HG02970 (cell line): ENCODE measurements around the gene MDK.

ENCODE experiments used
- ATAC-seq: cut with Tn5 transposase; IDR thresholded peaks from one replicate; pipeline ENCODE4 v1.9.1; 2021; ENCODE audit warnings: mild to moderate bottlenecking, moderate library complexity, moderate number of reproducible peaks; ENCODE audit not compliant: unreplicated experiment, low FRiP score

The MDK gene, protein sequence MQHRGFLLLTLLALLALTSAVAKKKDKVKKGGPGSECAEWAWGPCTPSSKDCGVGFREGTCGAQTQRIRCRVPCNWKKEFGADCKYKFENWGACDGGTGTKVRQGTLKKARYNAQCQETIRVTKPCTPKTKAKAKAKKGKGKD

DNA sequence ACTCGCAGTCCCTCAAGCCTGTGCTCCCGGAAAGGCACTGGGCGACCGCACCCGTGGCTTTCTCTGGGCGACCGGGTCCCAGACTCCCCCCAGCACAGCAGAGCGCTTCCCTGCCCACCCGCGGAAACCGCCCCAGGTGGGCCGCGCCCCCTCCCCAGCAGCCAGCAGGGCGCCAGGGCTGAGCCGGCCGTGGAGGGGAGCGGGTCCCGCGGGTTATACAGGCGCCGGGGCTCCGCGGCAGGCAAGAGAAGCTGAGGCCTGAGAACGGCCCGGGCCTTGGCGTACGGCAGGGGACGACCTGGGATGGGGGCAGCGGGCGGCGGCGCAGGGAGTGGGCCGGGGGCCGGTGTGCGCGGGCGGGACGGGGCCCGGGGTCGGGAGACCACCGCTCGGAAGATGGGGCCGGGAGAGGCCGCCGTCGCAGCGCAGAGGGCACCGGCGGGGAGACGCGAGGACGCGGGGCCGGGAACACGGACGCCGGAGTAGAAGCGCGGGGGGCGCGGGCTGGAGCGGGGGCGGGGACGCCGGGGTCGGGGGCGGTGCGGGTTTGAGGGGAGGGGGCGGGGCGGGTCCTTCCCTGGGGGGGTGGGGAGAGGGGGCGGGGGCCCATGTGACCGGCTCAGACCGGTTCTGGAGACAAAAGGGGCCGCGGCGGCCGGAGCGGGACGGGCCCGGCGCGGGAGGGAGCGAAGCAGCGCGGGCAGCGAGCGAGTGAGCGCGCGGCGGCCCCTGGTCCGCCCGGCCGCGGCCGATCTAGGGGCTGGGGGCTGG lies at the start of gene MDK:
Gene MDK (plus strand): TSS at position 622 of the 771 bp plus-strand sequence. CDS start 389 bp downstream, outside the sequence.
- ATAC-seq, result no peak

DNA sequence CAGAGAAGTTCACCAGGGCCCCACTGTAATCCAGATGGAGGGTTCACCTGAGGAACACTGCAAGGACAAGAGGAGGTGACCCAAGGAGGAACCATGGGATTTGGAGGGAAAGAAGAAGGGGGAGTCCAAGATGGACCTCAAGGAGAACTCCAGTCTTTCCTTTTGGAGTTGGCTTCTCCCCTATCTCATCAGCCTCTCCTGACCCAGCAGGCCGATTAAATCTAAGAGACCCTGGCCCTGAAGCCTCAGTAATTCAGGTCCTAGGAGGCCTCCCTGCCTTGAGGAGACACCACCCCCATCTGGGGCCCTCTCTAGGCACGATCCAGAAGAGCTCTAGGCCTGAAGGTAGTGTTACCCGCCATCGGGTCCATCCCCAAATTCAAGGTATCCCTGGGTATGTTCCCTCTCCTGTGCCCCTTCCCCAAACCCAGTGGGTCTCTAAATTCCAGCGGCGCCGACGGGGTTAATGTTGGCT lies 49.3 kb upstream of the MDK start:
- no peak for ATAC-seq

DNA sequence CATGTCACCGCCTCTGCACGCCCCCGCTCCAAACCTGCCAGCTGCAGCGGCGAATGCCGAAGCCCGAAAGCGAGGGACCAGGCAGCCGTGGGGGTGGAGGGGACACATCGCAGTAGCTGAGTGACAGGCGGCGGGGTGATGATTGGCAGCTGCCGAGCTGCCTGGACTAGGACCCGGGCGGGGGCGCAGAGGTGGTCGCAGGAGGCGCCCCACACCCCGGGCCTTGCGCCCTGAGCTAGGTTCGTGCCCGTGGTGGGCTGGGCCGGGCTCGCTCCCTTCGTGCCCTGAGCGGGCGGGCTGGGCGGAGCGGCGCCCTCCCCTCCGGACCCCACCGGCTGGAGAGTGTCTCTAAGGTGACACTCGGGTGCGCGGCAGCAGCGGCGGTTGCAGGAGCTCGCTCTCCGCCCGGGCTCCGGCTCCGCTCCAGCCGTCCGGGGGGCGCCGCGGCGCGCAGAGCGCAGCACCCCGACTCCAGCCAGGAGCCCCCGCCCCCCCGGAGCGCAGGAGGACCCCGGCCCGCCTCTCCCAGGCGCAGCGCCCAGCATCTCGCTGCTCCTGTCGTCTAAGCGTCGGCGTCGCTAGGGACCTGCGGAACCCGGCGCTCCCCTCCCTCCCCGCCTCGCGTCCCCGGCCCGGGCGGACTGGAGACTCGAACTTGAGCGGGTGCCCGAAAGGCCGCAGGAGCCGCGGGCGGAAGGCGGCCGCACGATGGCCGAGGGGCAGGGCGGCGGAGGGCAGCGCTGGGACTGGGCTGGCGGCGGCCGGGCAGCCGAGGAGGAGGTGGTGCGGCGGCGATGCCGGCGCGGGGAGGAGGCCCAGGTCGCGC lies 48.7 kb upstream of the MDK start:
- no peak for ATAC-seq

DNA sequence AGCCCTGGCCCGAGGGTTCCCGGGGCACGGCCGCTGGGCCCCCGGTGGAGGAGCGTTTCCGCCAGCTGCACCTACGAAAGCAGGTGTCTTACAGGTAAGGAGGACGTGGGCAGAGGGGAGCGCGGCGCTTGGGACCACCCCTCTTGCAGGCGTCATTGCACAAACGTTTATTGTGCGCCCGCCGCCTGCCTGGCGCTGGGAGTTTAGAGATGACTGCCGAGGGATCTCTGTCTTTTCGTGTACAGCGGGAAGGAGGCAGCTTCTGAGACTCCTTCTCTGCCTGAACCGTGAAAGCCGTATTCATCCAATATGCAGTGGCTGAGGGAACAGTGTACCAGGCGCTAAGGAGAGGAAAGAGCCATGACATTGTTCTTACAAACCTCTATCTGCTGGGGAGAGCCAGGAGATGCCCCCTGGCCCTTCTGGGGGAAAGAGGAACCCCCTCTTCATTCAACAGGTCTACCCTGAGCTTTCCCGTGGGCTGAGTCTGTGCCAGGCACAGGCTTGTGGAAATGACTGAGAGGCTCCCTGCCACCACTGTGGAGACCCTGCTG lies 48.0 kb upstream of the MDK start:
- no peak for ATAC-seq

DNA sequence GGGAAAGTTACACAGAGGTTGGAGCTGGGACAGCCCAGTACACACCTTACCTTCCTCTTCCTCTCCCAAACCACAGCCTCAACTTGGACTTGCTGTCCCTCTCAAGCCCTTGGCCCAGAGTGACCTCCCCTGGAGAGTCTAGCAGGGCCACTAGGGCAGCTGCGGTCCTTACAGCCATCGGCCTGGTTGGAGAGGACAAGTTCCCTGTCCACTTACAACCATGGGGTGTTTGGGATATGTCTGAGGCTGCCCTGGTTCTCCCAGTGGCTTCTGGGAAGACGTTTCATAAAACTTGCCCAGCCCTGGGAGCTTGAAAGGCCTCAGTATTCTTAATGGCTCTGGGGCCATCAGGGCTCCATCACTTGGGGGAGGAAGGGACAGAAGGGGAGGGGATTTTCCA lies 47.3 kb upstream of the MDK start:
- ATAC-seq, result no peak

DNA sequence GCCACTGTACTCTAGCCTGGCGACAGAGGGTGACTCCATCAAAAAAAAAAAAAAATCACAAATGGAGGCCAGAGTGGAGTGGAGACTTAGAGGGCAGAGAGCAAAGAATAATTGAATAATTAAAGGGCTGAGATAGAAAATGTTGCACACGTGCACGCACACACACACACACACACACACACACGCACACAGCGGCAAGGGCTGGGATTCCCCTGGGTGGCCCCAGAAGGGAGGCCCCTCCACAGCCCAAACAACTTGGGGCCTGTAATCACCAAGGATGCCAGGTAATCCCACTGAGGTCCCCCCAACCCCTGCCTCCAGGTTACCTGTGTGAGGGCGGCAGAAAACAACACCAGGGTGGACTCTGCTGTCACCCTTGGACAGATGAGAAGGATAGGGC lies 46.2 kb upstream of the MDK start:
- no peak for ATAC-seq

DNA sequence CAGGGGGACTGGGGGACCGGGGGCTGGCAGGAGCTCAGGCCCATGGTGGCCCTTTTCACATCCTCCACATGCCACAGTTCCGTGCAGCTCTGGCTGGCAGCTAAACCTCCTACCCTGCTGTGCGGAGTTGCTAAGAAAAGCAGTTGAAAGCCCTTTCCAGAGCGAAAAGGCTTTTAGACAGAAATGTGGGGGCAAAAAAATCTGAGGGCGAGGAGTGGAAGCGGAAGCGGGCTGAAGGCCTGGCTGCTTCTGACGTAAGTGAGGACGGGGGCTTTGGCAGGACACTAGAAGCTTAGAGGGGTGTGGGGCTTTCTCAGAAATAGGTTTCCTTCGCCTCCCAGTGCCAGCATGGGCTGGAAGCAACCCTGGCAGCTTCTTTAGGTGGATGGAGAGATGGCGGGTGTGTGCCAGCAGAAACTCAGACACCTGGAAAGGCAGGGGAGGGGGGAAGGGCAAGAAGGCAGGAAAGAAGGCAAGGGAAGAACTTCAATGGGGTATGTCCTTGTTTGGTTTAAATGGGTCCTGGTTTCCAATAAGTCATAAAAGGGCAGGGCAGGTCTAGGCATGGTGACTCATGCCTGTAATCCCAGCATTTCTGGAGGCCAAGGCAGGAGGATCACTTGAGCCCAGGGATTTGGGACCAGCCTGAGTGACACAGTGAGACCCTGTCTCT lies 45.4 kb upstream of the MDK start:
- no peak for ATAC-seq

DNA sequence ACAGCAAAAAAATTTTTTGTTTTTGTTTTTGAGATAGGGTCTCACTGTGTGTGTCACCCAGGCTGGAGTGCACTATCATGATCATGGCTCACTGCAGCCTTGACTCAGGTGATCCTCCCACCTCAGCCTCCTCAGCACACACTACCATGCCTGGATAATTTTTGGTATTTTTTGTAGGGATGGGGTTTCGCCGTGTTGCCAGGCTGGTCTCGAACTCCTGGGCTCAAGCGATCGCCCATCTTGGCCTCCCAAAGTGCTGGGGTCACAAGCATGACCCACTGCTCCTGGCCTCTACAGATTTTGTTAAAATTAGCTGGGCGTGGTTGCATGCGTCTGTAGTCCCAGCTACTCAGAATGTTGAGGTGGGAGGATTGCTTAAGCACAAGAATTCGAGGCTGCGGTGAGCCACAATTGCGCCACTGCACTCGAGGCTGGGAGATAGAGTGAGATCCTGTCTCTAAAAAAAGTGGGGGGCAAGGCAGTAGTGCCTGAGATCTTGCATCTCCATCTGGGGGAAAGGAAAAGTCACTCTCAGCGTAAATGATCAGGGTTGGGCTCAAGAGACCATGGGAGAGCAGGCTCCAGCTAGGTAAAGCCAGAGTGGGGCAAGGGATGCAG lies 44.8 kb upstream of the MDK start:
- no peak for ATAC-seq

DNA sequence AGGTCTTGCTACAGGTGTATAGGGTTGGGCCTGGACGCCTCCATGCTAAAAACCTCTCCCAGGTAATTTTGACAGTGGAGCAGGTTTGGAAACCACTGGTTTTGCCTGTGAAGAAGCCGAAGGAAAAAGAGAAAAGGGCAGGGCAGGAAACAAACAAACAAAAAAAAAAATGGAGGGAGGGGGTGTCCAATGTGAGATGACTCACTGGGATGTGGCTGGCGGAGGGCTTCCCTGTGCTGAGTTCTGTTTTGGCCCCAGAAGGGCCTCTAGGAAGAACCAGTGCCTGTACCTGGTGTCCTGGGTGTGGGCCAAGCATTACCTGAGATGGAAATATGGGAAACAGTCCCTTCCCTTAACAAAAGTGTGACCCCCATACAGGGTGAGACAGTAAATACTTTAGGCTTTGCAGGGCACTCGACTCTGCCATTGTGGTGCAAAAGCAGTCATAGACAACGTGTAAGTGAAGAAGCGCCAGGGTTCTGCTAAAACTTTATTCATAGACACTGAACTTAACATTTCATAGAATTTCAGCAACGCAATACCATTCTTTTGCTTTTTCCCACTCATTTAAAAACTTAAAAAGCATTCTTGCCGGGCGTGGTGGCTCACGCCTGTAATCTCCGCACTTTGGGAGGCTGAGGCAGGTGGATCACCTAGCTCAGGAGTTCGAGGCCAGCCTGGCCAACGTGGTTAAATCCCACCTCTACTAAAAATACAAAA lies 43.7 kb upstream of the MDK start:
- ATAC-seq, result no peak

DNA sequence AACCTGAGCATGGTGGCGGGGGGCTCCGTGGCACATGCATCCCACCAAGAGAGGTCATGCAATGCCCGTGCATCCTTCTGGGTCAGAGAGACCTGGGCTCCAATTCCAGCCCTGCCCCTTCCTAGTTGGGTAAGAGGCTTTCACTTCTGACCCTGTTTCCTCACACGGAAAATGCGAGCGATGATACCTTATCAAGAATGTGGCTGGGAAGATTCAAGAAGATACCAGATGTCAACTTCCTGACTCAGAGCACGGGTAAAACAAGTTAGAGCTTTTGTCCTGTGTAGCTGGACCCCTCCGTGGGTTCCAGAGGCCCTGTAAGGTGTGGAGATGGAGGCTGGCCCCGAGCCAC lies 42.9 kb upstream of the MDK start:
- ATAC-seq, result no peak

DNA sequence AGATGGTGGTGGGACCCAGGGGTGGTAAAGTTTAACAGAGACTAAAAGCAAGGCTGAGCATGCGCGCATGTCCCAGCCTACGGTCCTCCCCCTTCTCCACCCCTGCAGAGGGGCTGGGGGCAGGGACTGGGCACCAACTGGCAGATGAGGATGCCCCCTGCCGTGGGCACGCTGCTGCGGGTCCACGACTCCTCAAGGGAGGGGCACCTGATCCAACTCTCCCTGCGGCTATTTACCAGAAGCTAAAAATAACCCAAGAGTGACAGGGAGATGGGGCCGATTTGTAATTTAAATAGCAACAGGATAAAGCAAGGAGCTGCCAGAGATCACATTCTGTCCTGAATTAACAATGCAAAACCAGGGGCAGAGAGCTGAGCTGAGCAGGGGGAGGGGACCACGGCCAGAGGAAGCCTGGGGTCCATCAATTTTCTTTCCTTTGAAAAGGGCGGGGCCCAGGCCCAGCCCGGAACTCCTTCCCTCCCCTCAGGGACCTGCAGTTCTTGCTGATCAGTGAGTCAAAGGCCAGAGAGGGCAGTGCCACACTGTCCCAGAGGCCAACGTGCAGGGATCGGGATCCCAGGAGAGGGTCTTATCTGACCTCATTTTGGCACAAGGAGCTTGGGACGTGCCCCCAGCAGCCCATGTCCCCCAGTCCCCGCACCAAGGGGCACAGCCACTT lies 42.3 kb upstream of the MDK start:
- ATAC-seq, result no peak

DNA sequence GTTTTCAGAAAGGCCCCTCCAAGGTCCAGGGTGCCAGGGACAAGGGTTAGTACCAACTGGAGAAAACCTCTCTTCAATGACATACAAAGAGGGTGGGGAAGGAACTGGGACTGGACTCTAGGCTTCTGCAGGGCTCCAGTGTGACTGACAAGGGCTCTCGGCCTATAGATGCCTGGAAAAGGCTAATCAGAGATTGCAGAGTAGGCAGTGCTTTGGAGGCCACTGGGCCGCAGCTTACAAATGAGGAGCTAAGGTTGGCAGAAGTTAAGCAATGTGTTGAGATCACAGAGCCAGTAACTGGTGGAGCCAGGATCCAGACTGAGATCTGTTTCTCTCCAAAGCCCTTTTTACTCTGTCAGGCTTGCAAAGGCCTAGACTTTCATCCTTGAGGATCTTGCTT lies 41.7 kb upstream of the MDK start:
- ATAC-seq, result no peak

DNA sequence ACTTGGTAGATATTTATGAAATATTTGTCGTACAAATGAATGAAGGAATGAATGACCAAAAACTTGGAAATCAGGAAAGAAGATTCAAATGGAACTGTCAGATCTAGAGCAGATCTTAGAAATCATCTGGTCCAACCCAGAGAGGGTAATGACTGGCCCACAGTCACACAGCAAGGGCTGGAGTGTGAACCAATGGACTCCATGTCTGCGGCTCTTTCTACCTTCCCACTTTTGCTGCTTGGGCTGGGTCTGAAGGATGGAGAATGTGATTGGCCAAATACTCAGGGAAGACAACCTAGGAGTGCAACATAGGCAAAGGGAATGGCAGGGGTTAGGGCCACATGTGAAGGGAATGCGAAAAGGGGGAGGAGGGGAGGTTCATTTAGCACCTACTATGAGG lies 40.0 kb upstream of the MDK start:
- no peak for ATAC-seq

DNA sequence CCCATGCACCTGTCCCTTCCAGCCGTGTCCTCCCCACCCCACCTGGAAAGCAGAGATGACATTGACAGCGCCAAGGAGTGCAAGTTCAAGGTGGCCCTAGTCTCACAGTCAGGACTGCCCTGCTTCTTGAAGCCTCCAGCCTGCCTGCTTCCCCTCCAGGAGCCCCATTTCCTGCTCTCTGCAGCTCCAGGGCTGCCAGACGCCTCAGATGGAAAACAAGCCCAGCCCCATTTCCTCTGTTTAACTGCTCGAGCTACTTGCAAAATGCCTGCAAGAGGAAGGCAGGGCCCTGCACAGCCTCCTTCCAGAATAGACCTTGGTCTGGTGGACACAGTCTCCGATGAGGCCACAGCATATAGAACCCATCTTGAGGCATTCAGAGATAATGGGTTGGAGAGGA lies 39.2 kb upstream of the MDK start:
- no peak for ATAC-seq

DNA sequence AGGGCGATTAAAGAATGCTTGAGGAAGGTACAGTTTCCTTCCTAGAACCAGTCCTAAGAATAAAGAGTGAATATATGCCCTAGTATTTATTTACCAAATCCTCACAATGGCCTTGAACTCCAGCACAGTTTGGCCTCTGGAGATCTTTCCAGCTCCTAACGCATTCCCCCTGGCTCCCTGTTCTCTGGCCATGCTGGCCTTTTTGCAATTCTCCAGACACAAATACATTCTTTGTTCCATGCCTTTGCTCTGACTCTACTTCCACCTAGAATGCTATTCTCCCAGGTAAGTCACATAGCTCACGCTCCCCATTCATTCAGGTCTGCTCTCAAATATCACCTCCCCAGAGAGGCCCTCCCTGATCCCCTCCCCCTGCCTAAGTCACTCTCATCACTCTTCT lies 37.9 kb upstream of the MDK start:
- ATAC-seq, result no peak

DNA sequence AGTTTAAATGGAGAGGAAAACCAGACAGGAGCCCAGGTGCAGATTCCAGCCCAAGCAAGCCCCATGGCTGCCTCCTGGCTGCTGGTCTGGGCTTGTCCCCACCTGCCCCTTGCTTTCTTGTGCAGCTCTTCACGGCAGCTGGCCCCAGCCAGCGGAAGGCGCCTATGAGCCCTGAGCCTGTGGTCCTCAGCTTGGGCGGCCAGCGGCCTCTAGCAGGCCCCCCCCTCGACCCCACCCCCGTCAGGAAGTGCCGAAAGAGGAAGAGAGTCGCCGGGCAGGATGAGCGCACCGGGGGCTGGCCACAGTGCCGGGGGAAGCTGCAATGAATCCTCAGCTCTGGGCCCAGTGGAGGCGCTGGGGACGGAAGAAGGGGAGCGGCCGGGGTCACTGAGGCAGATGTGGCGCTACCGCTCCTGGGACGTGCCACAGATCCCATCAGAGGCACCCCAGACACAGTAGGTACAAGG lies 36.3 kb upstream of the MDK start:
- no peak for ATAC-seq

DNA sequence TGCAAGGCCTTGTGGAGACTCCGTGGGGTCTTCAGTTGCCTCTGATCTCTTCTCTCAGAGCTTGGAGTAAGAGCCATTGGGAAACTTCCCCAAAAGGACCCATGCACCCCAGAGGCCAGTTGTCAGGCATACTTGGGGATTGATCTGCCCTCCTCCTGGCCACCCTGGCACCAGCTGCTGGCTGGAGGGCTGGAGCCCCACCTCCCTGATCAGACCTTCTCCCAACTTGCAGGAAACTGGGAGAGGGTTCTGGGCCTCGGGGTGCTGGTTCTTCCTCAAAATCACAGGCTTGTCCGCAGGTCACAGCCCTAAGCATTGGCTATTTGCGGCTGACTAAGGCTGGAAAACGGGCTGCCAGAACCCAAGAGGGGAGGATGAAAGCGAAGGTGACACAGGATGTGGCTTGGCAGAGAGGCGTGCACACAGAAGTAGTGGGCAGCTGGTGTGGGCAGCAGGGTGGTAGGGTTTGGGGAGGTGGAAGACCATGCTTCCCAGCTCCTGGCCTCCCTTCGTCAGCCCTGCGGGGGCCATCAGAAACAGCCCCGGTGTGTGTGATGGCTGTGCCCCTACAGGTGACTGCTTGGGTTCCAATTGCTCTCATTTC lies 35.5 kb upstream of the MDK start:
- ATAC-seq, result no peak

DNA sequence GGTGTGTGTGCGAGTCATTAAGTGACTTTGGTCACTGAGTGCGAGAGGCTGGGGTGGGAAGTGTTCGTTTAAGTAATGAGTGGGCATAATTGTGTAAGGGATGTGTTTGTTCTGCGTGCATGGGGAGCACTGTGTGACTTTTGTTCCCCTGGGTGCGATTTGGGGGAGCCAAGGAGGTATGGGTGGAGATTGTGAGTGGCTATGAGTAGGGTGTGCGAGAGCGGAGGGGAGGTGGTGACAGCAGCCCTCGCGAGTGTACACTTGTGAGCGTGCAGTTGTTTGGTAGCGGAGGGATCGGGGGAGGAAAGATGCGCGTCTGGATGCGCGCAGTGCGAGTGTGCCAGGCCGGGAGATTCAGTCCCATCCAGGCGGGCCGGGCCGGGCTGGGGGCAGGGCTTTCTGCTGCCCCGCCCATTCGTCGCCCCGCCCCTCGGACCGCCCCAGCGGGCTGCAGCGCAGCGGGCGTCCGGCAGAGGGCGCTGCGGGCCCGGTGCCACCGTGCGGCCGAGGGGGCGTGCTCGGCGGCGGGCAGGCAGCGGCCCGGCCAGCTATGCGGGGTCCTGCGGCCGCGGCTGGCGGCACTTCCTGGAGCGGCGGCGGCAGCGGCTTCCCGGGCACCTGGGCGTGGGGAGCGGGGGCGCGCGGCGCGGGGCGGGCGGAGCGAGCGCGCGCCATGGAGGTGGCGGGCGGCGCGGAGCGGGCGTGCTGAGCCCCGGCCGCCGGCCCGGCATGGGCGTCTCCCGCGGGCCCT lies 34.4 kb upstream of the MDK start, which contains the start of gene DGKZ:
Gene DGKZ (plus strand): TSS at position 578 of the 751 bp plus-strand sequence. CDS start 197 bp downstream, outside the sequence.
- ATAC-seq, result peak; percentile 79
